HCT116 (cell line): ENCODE results near the gene IRF8. TPM values are rescaled to one million over a fixed set of nuclear protein-coding genes. Genes with fewer than 3 reads are reported as not detected.

Experiments
- ATAC-seq: fragments of 200-7000 bp; cut with Tn5 transposase; 2 replicates; pipeline ENCODE4 v1.9.1; 2020; ENCODE audit warnings: mild to moderate bottlenecking, moderate library complexity
- BruUV-seq: library from RNA; stranded (reverse); fragments of 400-500 nt; replicated peaks from 2 replicates; lab custom pipeline; 2021; lab: Mats Ljungman, UMichigan
- CTCF ChIA-PET: fragments of 300-600 bp; sonication (Branson Sonifier 250); formaldehyde crosslinking; loops from one replicate; lab custom pipeline; 2021; ENCODE audit warnings: antibody characterized with exemption; lab: Charles Lee
- POLR2A ChIA-PET: fragments of 300-600, 350-600 bp; sonication (Branson Sonifier 250); formaldehyde crosslinking; loops from one replicate; lab custom pipeline; 2021; ENCODE audit warnings: antibody characterized with exemption; lab: Charles Lee
- RAD21 ChIA-PET, 2 experiments: fragments of 300-600 bp; sonication (Branson Sonifier 250); formaldehyde crosslinking; loops; one replicate each; lab custom pipeline; 2023; ENCODE audit warnings: low total read pairs in 2 of 2; ENCODE audit not compliant: uncharacterized antibody in 2 of 2, unreplicated experiment in 2 of 2, low non-redundant PET in 1 of 2; lab: Charles Lee
- DNase-seq: peaks from one replicate; pipeline ENCODE4 v3.0.0-alpha.2; 2010; ENCODE audit warnings: low read depth, low spot score
- H2AFZ ChIP-seq: fragments of 200-600 bp; shearing (Covaris generic), sonication (generic); 2 replicates; pipeline ENCODE4 v1.6.1; 2017; ENCODE audit warnings: low read depth, mixed run types, mixed read lengths, antibody characterized with exemption, low read length; ENCODE audit not compliant: poor library complexity, severe bottlenecking
- H3K27ac ChIP-seq: 2 replicates; pipeline ENCODE4 v1.5.1; 2012; ENCODE audit warnings: low read depth, low read length
- H3K27me3 ChIP-seq: fragments of 200-600 bp; sonication (generic); 2 replicates; pipeline ENCODE4 v1.6.1; 2016; ENCODE audit warnings: mixed run types, low read length, mixed read lengths; ENCODE audit not compliant: insufficient read depth
- H3K36me3 ChIP-seq, 2 experiments: fragments of 200-500 bp in 1 of 2; fragments of 200-600 bp in 1 of 2; sonication (Bioruptor generic) in 1 of 2; sonication (generic) in 1 of 2; 2 replicates each; pipeline versions ENCODE4 v1.5.1 to v1.6.1; 2014 to 2016; ENCODE audit warnings: low read length in 2 of 2, inconsistent platforms in 1 of 2, mixed read lengths in 1 of 2, mixed run types in 1 of 2; ENCODE audit not compliant: insufficient read depth in 2 of 2, control insufficient read depth in 1 of 2
- H3K4me1 ChIP-seq, 2 experiments: fragments of 200-600 bp in 1 of 2; sonication (generic) in 1 of 2; 2 replicates each; pipeline versions ENCODE4 v1.5.1 to v1.6.1; 2012 to 2017; ENCODE audit warnings: low read length in 2 of 2, inconsistent platforms in 1 of 2, mild to moderate bottlenecking in 1 of 2, mixed read lengths in 1 of 2, mixed run types in 1 of 2, moderate library complexity in 1 of 2; ENCODE audit not compliant: insufficient read depth in 2 of 2, control insufficient read depth in 1 of 2
- H3K4me2 ChIP-seq: fragments of 200-600 bp; sonication (generic); 2 replicates; pipeline ENCODE4 v1.6.1; 2017; ENCODE audit warnings: mixed run types, low read length, mixed read lengths
- H3K4me3 ChIP-seq, 2 experiments: fragments of 200-600 bp in 1 of 2; sonication (generic) in 1 of 2; replicated peaks in 1 of 2; 2 replicates each; pipeline ENCODE4 v1.5.1; 2011 to 2016; ENCODE audit warnings: low read length in 2 of 2, control low read depth in 1 of 2, low read depth in 1 of 2, mild to moderate bottlenecking in 1 of 2, mixed read lengths in 1 of 2, mixed run types in 1 of 2
- H3K79me2 ChIP-seq: fragments of 200-600 bp; sonication (generic); 2 replicates; pipeline ENCODE4 v1.6.1; 2017; ENCODE audit warnings: mild to moderate bottlenecking, mixed run types, low read length, moderate library complexity, mixed read lengths; ENCODE audit not compliant: insufficient read depth
- H3K9ac ChIP-seq: fragments of 200-600 bp; sonication (generic); 2 replicates; pipeline ENCODE4 v1.6.1; 2016; ENCODE audit warnings: low read length, mixed read lengths
- H3K9me2 ChIP-seq: fragments of 200-600 bp; sonication (generic), shearing (Covaris generic); 2 replicates; pipeline ENCODE4 v1.6.1; 2017; ENCODE audit warnings: mixed run types, mild to moderate bottlenecking, moderate library complexity; ENCODE audit not compliant: insufficient read depth
- H3K9me3 ChIP-seq, 2 experiments: fragments of 200-500 bp in 1 of 2; fragments of 200-600 bp in 1 of 2; sonication (Bioruptor generic) in 1 of 2; sonication (generic) in 1 of 2; 2 replicates each; pipeline ENCODE4 v1.6.1; 2014 to 2017; ENCODE audit warnings: low read length in 2 of 2, mixed read lengths in 2 of 2, inconsistent platforms in 1 of 2, low read depth in 1 of 2, mild to moderate bottlenecking in 1 of 2, mixed run types in 1 of 2, moderate library complexity in 1 of 2; ENCODE audit not compliant: control insufficient read depth in 1 of 2, insufficient read depth in 1 of 2
- H4K20me1 ChIP-seq: fragments of 200-600 bp; sonication (generic), shearing (Covaris generic); 2 replicates; pipeline ENCODE4 v1.6.1; 2017; ENCODE audit warnings: mixed run types, mild to moderate bottlenecking, moderate library complexity; ENCODE audit not compliant: insufficient read depth
- EGR1 ChIP-seq: IDR thresholded peaks from 2 replicates; pipeline ENCODE4 v1.6.1; 2012; ENCODE audit warnings: low read depth
- JUND ChIP-seq: IDR thresholded peaks from 2 replicates; pipeline ENCODE4 v1.6.1; 2012
- POLR2A ChIP-seq: IDR thresholded peaks from 2 replicates; pipeline ENCODE4 v1.7.0; 2011; ENCODE audit warnings: borderline replicate concordance; ENCODE audit not compliant: insufficient read depth, insufficient read length; ENCODE audit errors: extremely low read depth
- SIN3A ChIP-seq: IDR thresholded peaks from 2 replicates; pipeline ENCODE4 v1.6.1; 2012; ENCODE audit warnings: low read depth
- TCF7L2 ChIP-seq: IDR thresholded peaks from 2 replicates; pipeline ENCODE4 v1.7.0; 2011; ENCODE audit warnings: borderline replicate concordance, inconsistent platforms; ENCODE audit not compliant: insufficient read depth, insufficient read length; ENCODE audit errors: extremely low read depth
- YY1 ChIP-seq: IDR thresholded peaks from 2 replicates; pipeline ENCODE4 v1.6.1; 2011; ENCODE audit warnings: low read length, low read depth, moderate library complexity, mild to moderate bottlenecking; ENCODE audit not compliant: insufficient replicate concordance; ENCODE audit errors: extremely low read depth
- ZNF274 ChIP-seq: fragments of 200-500 bp; sonication (Bioruptor generic); IDR thresholded peaks from 2 replicates; pipeline ENCODE4 v1.6.1; 2014; ENCODE audit warnings: mild to moderate bottlenecking, low read depth, low read length, inconsistent platforms
- intact Hi-C: fragments of 100-400 bp; cut with micrococcal nuclease; formaldehyde crosslinking; loops from 2 replicates; pipeline ENCODE4 v1.10.0; 2022
- total RNA-seq: library from RNA; stranded (reverse); gene quantifications from one replicate; pipeline ENCODE4 v1.2.1, GENCODE V29; 2021; ENCODE audit not compliant: unreplicated experiment
- TF ChIP-seq, protein P1 (sequence below): IDR thresholded peaks from 2 replicates; pipeline ENCODE4 v1.6.1; 2011; ENCODE audit warnings: mild to moderate bottlenecking, low read length, moderate library complexity; ENCODE audit not compliant: insufficient replicate concordance; ENCODE audit errors: extremely low read depth

Gene IRF8
- total RNA-seq, 1 experiment from 2014 or later = 0.61 TPM

DNA sequence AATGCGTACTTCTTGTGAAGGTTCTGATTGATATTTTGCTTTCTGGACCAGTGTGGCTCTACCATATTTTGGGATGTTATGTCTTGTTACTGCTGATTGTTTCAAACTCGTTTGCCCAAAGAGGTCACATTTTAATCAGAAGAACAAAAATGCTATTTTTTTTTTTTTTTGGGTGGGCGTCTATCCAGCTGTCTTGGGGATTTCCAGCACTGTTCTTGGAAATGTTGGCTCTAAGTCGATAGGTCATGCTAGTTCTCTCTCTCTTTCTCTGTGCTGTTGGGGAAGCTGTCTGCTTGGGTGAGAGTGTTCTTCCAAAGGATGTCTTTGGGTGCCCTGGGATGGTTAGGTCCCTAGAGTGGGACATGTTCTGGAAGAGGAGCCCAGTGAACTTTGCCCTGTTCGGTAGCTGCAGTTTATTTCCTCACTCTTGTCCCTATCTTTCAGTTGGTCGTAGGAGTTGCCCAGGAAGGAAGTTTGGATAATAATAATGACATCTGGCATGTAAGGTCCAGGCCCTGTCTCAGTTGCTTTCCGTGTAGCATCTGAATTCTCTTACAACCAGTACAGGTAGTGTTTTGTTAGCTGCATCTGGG, 2.9 kb downstream of the IRF8 start:
- BruUV-seq = no TSS peak

DNA sequence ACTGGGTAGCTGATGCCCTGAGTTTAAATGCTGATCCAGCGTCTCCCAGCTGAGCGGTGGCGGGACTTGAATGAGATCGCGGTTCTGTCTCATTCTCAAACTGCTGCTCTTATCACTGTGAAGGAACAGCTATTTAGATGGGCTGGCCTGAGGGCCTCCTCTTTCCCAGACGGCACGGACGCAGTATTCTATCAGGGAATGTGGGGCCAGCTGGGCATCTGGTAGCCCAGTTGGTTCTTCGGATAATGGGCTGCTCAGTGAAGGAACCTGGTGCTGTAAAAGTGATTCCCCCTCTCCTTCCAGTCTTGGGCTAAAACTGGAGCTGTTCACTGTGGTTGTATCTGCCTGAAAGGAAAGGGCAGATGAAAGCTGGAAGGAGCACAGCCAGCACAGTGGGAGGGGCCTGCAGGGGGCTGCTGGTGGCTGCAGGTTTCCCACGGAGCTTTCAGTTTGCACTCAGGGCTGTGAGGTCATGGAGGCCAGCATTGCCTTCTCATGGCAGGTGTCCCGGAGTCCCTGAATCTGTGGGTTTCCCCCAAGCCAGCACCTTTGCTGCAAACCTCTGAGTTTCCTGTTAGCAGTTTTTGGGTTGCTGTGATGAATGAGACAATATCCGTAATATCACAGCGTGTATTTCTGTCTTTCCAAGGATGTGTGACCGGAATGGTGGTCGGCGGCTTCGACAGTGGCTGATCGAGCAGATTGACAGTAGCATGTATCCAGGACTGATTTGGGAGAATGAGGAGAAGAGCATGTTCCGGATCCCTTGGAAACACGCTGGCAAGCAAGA, 3.6 kb downstream of the IRF8 start:
- TF ChIP-seq JUND (no peak), EGR1 (no peak), YY1 (no peak), SIN3A (no peak)
- TF ChIP-seq, protein P1, sequence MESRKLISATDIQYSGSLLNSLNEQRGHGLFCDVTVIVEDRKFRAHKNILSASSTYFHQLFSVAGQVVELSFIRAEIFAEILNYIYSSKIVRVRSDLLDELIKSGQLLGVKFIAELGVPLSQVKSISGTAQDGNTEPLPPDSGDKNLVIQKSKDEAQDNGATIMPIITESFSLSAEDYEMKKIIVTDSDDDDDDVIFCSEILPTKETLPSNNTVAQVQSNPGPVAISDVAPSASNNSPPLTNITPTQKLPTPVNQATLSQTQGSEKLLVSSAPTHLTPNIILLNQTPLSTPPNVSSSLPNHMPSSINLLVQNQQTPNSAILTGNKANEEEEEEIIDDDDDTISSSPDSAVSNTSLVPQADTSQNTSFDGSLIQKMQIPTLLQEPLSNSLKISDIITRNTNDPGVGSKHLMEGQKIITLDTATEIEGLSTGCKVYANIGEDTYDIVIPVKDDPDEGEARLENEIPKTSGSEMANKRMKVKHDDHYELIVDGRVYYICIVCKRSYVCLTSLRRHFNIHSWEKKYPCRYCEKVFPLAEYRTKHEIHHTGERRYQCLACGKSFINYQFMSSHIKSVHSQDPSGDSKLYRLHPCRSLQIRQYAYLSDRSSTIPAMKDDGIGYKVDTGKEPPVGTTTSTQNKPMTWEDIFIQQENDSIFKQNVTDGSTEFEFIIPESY = no peak
- TF ChIP-seq, all 23 proteins: peak for 0
- no peak overlapping the region for H2AFZ ChIP-seq
- H3K9me2 ChIP-seq = no peaks in the 10 kb centered on the region
- peaks cover 21% of the 10 kb centered on the region; the same call in 1 of the 2 replicates for H3K27me3 ChIP-seq
- no peak overlapping the region for H3K4me3 ChIP-seq
- ChIA-PET CTCF (interaction anchor here (1.3 to 1.5 kb wide), 2 partner anchors 81 to 83 kb away, joined by 3 to 5 read pairs; no protein-coding TSS in a partner anchor), RAD21 (no interaction called here), POLR2A (no interaction called here)
- no peak overlapping the region for H3K9ac ChIP-seq
- H3K36me3 ChIP-seq = no peaks in the 10 kb centered on the region
- no peak overlapping the region for H3K27ac ChIP-seq
- no peaks in the 10 kb centered on the region for H3K79me2 ChIP-seq
- 0 out of 4 replicates have a peak, but pooled peaks cover 0 to 5% of the 10 kb centered on the region in 2 experiments for H3K9me3 ChIP-seq
- BruUV-seq = no TSS peak
- no peaks in the 10 kb centered on the region for H4K20me1 ChIP-seq
- intact Hi-C loops = loop anchor here (10.0 kb wide), 1 partner anchor 62 kb away; no protein-coding TSS in a partner anchor
- no peak overlapping the region for H3K4me2 ChIP-seq
- no peak for DNase-seq
- no peak for ATAC-seq
- no peaks in the 10 kb centered on the region for H3K4me1 ChIP-seq

More for the DNA sequence above, 2.9 kb downstream of the IRF8 start:
- H4K20me1 ChIP-seq = no peaks in the 10 kb centered on the region
- no peak overlapping the region for H3K27ac ChIP-seq
- H3K36me3 ChIP-seq = no peaks in the 10 kb centered on the region
- H3K27me3 ChIP-seq = peaks cover 21% of the 10 kb centered on the region; the same call in 1 of the 2 replicates
- intact Hi-C loops = loop anchor here (10.0 kb wide), 1 partner anchor 63 kb away; no protein-coding TSS in a partner anchor
- no peaks in the 10 kb centered on the region for H3K79me2 ChIP-seq
- H2AFZ ChIP-seq = no peak overlapping the region
- H3K9ac ChIP-seq = no peak overlapping the region
- H3K4me1 ChIP-seq = no peaks in the 10 kb centered on the region
- TF ChIP-seq TCF7L2 (no peak), POLR2A (no peak), ZNF274 (no peak)
- DNase-seq = no peak
- H3K9me3 ChIP-seq = 0 out of 4 replicates have a peak, but pooled peaks cover 0 to 5% of the 10 kb centered on the region in 2 experiments
- no peak overlapping the region for H3K4me2 ChIP-seq
- no peak for ATAC-seq
- H3K4me3 ChIP-seq = no peak overlapping the region
- H3K9me2 ChIP-seq = no peaks in the 10 kb centered on the region
- ChIA-PET CTCF (interaction anchor here (1.3 kb wide), 1 partner anchor 82 kb away, joined by 3 read pairs; no protein-coding TSS in a partner anchor), RAD21 (no interaction called here), POLR2A (no interaction called here)
